HG03442 (cell line): ENCODE results near the gene IL18R1.
"Not testable (repeated sequence)": the region's sequence is repeated elsewhere in the genome, so short reads cannot be mapped to it uniquely, and the experiment has no call there.

ENCODE experiments used
- ATAC-seq: cut with Tn5 transposase; IDR thresholded peaks from one replicate; pipeline ENCODE4 v1.9.1; 2021; ENCODE audit warnings: mild to moderate bottlenecking, moderate library complexity; ENCODE audit not compliant: unreplicated experiment

The IL18R1 gene, protein sequence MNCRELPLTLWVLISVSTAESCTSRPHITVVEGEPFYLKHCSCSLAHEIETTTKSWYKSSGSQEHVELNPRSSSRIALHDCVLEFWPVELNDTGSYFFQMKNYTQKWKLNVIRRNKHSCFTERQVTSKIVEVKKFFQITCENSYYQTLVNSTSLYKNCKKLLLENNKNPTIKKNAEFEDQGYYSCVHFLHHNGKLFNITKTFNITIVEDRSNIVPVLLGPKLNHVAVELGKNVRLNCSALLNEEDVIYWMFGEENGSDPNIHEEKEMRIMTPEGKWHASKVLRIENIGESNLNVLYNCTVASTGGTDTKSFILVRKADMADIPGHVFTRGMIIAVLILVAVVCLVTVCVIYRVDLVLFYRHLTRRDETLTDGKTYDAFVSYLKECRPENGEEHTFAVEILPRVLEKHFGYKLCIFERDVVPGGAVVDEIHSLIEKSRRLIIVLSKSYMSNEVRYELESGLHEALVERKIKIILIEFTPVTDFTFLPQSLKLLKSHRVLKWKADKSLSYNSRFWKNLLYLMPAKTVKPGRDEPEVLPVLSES

DNA sequence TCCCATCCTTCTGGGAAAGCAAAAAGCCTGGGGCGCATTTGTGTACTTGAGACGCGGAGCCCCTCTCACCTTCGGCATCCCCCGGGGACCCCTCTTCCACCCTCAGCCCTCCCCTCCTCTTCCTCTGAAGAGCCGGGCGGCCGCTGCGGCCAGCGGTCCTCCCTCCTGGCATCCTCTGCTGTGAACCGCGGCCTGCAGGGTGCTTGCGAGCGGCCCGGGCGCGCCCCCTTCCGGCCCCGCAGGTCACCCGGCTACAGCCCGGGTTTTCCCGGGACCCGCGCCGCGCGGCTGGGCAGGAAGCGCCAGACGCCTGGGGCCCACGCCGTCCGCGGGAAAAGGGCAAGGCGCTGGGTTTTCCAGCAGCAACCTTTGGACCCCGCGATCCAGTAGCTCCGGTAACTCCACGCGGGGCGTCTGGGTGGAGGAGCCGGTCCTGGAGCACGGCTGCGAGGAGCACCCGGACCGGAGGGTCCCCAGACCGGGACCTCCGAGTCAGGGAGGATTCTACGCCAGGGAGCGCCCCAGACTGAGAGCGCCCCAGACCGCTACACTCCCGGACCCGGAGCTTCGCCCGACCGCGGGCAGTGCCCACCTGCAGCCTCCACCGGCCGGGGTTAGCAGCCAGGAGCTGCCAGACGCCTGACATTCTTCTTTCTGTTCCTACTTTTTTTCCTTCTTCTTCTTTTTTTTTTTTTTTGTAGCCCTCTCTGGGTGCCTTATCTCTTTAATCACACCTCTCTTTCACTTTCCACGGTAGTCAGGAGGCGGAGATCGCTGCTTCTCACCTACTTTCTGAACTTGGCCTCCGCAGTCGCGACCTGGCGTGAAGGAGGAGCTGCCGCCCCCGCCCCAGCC lies at the start of gene IL18R1:
Gene IL18R1 (plus strand): TSS at position 271 of the 855 bp plus-strand sequence. CDS start 6,865 bp downstream, outside the sequence.
- peak; percentile 88 for ATAC-seq

DNA sequence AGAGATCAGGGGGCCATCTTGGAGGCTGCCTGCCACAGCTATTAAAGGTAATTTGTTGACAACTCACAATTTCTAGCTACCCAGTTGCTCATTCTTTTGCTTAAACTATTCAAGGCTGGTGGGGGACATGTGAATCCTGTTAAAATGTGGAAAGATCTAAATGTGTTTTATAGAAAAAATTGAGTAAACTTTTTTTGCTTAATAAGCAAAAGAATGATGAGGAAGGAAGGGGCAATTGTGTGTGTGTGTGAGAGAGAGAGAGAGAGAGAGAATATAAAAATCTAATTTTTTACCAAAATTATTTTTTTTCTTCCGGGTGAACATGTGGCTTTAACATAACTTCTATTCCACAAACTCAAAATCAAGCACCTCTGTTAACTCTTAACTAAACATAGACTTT lies 49.5 kb upstream of the IL18R1 start:
- no peak for ATAC-seq

DNA sequence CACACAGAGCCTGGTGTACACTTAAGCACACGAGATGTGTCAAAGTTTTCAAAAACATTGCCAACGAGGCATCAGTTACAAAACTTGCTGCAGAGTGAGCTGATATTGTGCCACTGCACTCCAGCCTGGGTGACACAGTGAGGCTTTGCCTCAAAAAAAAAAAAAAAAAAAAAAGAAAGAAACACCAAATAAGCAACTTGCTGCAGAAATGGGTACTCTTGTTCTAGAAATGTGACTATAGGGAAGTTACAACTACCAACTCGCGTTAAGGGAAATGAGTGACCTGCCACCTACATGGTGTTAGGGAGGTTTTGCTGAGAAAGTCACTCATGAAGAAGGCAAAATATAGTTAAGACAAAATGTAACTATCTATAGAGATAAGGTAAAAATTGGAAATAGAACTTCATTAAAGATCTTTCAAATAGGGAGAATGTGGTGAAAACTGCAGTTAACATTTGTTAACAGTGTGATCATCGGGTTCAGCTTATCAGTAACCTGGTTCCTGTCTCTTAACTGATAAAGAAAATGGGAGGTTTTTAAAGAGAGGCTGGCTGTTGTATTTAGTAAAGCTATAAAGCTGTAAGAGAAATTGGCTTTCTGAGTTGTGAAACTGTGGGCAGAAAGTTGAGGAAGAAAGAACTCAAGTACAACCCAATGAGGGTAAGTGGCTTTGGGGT lies 44.5 kb upstream of the IL18R1 start, which contains the start of gene IL1RL1:
Gene IL1RL1 (plus strand): TSS at position 600 of the 677 bp plus-strand sequence. CDS start 26,702 bp downstream, outside the sequence.
- no peak for ATAC-seq

DNA sequence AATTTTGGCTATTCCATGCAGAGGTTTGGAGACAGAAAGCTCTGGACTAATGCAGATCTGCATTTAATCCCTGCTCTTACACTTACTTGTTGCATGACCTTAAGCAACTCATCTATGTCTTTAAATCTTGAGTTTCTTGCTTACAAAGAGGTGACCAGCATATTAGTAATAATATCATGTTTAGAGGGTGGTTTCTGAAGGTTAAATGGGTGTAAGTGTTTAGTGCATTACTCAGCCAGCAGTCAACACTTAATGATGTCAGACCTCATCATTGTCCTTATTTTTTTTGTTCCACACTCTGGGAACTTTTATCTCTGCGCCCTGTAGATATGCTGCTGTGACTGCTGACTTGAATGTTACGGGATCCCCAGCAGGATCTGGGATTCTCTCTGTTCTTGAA lies 42.6 kb upstream of the IL18R1 start:
- no peak for ATAC-seq

DNA sequence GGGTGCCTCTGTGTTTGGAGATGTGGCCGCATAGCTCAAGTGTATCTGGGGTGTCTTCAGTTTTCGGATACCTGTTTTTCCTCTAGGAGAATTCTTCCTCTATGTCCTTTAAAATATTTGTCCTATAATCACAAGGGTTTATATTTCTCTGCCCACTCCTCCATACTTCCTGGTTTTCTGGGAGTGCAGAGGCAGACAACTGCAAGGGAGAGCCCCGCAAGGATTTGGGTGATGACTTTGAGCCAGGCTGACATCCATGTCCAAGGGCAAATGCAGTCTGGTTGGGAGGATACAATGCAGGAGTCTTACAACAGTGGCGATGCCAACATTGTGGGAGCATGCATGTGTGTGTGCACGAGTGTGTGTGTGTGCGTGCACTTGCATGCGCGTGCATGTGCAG lies 42.1 kb upstream of the IL18R1 start:
- ATAC-seq = no peak

DNA sequence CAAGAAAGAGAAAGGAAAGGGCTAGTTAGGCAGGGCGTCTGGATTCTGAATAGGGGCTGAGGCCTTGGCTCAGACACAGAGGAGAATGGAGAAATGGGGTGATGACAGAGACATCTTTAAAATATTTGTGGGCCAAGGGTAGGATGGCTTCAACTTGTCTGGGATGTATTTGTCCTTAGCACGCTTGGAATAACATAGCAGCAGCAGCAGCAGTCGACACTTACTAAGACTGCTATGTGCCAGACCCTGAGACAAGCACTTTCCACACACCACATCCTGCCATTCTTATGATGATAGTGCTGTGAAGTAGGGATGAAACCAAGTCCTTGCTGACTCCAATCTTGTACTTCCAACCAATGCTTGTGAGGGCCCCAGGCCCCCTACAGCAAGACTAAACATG lies 41.6 kb upstream of the IL18R1 start:
- ATAC-seq = no peak

DNA sequence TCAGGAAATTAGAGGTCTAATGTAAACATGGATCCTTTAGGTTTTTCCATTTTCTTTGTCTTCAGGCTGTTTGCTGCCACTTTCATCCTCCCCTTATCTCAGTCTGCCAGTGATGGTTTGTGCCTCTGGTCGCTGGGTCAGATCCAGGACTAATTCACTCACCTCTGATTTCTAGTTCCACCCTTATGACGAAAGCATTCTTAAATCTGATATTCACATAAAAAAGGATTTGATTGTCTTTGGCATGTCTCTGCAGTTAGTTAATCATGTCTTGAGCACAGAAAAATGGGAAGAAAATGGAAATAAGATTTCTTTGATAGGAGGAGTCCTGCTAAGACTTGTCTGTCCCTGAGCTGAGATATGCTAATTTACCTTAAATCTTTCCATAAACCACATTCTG lies 39.7 kb upstream of the IL18R1 start:
- no peak for ATAC-seq

DNA sequence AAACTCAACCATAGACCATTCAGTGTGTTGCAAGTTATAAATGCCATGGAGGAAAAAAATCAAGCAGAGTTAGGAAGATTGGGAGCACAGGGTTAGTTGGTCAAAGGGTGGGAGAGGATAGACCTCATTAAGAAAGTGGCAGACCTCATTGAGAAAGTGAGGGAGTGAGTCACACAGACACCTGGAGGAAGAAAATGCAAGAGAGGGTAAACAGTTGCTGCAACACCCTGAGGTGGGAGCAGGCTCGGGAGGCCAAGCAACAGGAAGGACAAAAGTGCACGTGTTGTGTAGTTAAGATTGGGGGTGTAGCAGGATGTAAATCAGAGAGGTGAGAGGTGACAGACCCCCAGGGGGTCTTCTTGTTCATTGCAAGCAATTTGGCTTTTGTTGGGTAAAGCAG lies 37.9 kb upstream of the IL18R1 start:
- ATAC-seq = no peak

DNA sequence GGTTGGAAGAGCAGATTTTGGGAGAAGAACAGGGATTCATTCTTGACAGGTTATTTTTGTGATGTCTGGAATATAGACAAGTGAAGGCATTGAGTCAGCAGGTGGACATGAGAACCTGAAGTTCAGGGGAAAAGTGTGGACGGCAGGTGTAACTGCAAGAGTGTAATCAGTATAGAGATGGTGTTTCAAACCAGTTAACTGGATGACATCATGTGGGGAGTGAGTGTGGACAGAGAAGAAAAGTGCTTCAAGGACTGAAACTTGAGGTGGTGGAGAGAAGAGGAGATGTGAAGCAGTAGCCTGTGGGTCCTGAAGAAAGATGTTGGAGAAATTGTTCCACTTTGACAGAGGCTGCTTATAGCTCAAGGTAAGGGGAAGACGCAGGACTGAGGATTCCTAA lies 37.2 kb upstream of the IL18R1 start:
- no peak for ATAC-seq

DNA sequence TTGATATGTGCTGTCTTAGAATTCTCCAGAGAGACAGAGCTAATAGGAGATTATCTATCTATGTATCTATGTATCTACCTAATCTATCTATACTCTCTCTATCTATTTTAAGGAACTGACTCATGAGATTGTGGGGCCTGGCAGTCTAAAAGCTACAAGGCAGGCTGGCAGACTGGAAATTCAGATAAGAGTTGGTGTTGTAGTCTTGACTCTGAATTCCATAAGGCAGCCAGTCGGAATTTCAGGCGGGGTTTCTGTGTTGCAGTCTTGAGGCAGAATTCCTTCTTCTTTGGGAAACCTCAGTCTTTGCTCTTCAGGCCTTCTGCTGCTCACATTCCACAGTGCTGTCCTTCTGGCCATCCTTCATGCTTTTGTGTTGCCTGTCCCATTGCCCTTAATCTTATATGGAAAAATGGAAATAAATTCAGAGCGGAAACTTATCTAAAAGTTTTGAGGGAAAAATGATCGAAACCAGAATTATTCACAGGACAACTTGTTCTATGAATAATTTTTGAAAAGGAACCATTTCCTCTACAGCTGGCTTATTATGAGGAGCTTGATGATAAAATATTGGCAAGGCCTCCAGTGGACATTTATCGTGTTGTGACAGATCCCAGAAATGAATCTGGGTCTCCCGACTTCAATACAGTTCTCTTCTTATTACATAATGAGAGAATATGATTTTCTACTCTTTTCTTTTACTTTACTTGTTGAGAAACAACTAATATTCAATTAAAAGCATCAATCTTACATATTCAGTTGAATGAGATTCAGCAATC lies 33.5 kb upstream of the IL18R1 start:
- ATAC-seq = no peak

DNA sequence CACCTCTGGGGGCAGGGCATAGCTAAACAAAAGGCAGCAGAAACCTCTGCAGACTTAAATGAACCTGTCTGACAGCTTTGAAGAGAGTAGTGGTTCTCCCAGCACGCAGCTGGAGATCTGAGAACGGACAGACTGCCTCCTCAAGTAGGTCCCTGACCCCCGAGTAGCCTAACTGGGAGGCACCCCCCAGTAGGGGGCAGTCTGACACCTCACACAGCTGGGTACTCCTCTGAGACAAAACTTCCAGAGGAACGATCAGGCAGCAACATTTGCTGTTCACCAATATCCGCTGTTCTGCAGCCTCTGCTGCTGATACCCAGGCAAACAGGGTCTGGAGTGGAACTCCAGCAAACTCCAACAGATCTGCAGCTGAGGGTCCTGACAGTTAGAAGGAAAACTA lies 30.7 kb upstream of the IL18R1 start:
- not testable (repeated sequence) for ATAC-seq

DNA sequence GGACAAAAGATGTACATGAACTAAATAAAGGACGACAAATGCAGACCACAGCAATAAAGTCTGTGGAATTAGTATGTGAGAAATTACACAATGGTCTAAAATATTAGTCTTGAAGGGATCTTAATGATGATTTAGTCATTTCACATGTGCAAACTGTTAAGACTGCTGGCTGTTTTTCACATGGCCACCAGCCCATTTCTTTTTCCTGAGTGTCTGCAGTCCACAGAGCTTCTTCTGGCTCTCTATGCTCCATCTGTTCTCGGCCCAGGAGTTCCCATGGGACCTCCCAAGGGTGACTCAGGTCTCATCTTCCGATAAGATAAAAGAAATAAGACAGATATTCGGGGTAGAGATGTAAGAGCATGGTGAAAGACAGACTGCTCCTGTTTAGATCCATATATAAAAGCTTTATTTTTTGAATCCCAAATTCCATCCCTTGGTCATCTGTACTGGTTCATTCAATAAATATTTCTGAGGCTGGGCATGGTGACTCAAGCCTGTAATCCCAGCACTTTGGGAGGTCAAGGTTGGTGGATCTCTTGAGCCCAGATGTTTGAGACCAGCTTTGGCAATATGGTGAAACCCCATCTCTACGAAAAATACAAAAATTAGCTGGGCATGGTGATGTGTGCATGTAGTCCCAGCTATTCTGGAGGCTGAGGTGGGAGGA lies 24.1 kb upstream of the IL18R1 start:
- no peak for ATAC-seq

DNA sequence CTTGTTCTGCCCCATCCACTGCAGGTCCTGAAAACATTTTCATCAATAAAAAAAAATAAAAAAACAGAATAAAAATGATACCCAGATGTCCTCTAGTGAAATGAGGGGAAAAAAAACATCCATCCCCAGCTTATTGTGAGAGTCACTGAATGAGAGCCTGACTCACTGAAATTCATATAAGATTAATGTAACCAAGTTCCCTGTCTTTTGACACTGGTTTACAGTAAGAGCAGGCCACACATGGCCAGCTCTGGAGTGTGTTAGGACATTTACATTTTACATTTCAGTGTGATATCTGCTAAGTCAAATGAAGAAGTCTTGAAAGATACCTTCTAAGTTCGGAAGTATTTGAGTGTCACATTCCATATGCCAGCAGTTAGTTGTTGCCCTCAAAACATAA lies 21.1 kb upstream of the IL18R1 start:
- no peak for ATAC-seq

DNA sequence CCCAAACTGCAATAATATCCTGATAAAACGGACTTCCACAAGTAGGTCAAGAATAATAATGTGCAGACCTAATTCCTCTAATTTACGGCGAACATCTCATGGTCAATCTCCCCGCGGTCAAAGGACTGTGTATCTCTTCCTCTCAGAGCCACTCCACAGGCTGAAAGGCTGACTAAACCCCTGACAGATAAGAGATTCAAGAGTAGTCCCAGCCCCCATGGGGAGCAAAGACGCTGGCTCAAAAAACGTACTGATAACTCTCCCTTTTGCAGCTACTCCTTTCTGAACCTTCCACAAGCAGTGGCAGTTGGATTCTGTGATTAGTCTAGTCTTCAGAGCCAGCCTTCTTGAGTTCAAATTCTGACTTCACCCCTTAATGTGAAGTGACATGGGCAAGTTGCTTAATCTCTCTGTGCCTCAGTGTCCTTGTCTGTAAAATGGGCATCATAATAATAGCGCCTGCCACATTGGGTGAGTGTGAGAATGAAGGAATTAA lies 19.7 kb upstream of the IL18R1 start:
- no peak for ATAC-seq

DNA sequence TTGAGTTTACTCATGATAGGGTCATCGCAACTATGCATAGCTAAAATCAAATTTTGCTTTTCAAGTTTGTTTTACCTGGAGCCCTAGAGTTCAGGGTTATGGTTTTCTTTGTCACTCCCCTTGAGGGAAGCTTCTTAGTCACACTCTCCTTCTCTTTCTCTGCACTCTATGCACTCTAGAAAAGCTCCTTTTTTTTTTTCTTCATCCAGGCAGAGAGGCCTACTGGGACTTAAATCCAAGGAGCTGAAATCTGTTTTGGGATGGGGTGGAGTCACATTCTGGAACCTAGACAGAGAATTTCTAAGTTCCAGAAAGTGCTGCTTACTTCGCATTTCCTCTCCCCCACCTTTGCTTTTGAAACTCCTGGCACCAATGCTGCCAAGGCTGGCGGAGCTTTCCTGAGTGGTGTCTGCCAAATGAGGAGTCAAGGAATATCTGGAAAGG lies 19.1 kb upstream of the IL18R1 start:
- no peak for ATAC-seq

DNA sequence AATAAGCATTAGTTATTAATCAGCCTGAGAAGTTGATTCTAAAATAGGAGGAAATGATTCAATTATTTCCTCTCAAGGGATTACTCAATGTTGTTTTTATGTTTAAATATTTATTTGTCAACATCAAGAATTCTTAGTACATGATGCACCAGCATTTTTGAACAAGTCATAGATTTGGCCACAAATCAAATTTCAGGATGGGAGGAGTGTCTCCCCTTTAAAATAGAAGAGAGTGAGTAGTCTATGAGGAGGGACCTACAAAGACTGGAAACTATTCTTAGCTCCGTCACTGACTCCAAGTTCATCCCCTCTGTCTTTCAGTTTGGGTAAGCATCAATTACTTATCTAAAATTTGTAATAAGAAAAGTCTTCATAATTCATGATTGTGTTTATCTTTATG lies 18.6 kb upstream of the IL18R1 start:
- ATAC-seq = no peak

DNA sequence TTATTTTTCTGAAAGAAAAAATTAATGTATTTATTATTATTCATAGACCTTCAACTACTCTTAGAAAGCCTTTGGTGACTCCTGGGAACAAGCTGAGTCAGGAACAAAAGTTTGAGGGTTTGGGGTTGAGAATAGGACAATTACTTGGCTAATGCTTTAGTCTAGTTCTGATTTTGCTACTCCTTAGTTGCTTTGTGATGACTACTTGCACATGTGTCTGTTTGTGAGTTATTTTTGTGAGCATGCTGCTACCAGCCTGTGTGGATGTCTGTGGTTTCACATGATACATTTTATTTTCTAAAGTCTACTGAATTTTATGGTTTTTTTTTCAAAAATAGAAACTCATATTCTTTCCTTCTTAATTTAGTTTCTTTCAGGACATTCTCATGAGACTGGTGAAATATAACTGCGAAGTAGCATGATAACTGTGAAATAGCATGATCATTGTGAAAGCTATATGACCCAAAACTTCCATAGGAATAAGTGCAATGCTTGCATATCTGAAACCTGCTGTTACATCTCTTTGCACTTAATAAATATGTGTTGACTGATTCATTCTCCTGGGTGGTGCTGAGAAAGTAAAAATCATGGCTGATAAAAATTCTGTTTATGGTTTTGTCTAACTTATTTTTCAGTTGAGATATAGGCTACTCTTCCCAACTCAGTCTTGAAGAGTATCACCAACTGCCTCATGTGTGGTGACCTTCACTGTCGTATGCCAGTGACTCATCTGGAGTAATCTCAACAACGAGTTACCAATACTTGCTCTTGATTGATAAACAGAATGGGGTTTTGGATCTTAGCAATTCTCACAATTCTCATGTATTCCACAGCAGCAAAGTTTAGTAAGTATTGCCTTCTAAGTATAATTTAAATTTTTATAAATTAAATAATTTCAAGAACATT lies 17.9 kb upstream of the IL18R1 start:
- ATAC-seq = no peak

DNA sequence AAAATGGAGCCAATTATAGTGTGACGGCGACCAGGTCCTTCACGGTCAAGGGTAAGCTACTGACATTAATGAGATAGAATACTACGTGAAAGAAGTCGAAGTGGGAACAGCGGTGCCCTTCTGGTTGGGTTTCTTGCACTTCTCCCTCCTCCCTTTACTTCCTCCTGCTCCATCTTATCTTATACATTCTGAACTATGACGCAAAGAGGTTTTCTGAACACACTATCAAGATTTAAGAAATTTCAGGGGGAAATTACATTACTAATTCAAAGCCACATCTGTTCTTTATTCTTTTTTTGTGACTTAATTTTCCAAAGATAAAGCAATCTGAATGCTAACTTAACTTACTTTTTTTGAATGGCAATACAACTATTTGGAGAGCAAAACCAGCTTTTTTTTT lies 14.8 kb upstream of the IL18R1 start:
- ATAC-seq = no peak

DNA sequence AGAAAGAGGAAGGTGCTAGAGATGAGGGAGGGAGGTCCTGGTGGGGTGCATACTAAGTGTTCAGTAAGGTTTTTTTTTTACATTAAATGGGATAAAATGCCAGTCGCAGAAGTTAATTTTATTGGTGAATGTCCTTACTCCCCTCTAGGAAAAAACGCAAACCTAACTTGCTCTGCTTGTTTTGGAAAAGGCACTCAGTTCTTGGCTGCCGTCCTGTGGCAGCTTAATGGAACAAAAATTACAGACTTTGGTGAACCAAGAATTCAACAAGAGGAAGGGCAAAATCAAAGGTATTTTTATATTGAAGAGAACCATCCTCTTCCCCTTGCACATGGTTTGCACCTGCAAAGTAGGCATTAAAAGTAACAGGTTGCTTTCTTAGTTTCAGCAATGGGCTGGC lies 12.7 kb upstream of the IL18R1 start:
- no peak for ATAC-seq
